ENCODE measurements around the gene NFAM1.

The NFAM1 gene

GRCh38 chr22:42360348-42360747, 71.9 kb downstream of the NFAM1 start:
- DNase-seq (ENCODE audit: low read depth in 2 of 2) = no peak

DNA sequence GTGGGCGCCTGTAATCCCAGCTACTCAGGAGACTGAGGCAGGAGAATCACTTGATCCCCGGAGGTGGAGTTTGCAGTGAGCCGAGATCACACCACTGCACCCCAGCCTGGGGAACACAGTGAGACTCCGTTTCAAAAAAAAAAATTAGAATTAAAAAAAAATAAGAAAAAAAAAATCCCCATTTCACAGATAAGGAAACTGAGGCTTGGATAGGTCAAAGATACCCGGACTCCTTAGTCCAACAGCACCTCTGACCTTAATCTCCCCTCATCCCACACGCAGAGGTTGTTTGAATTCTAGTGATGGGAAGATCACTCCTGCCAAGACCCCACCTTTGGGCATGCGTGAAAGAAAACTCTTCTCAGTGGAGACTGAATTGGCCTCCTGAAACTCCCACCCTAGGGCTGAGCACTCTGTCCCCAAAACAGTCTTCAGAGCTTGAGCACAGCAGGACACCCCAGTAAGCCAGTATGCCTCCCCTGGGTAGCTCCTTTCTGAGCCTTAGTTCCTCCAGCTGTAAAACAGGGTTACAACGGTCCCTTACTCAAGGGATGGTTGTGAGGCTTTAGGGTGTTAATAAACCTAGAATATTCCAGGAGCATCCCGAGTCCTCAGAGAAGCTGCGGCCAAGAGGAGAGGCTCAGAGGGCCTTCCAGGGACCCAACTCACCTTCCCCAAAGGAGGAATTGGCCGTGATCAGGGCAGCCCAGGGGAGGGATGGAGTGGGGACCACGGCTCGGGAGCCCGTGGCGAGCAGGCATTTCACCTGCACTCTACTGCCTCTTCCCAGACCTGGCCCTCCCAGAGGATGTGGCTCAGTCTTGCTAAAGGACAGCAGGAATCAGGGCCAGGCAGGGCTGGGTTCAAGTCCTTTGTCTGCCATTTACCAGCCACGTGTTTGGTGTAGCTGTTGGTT, 73.3 kb downstream of the NFAM1 start:
- DNase-seq (ENCODE audit: low read depth in 2 of 2) = no peak

- no peak for DNase-seq (ENCODE audit: low read depth in 2 of 2)
Observed at GRCh38 chr22:42357634-42358296, 74.4 kb downstream of the NFAM1 start.

GRCh38 chr22:42357221-42357620, 75.0 kb downstream of the NFAM1 start:
- no peak for DNase-seq (ENCODE audit: low read depth in 2 of 2)

DNA sequence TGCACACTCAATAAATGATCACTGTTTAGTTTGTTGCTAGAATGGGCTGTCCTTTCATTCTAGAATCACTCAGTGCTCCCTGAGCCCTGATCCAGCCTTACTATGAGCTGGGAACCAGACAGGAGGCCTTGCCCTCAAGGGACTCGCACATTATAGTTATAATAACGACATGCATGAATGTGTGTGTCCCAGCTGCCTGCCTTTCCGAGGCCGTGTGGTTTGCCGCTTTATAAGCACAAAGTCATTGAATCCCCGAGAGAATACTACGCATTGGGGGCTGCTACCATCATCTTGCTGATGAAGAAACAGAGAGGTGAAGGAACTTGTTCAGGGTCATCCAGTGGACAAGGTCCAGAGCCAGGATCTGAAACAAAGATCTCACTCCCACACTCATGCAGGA, 75.7 kb downstream of the NFAM1 start:
- no peak for DNase-seq (ENCODE audit: low read depth in 2 of 2)

DNA sequence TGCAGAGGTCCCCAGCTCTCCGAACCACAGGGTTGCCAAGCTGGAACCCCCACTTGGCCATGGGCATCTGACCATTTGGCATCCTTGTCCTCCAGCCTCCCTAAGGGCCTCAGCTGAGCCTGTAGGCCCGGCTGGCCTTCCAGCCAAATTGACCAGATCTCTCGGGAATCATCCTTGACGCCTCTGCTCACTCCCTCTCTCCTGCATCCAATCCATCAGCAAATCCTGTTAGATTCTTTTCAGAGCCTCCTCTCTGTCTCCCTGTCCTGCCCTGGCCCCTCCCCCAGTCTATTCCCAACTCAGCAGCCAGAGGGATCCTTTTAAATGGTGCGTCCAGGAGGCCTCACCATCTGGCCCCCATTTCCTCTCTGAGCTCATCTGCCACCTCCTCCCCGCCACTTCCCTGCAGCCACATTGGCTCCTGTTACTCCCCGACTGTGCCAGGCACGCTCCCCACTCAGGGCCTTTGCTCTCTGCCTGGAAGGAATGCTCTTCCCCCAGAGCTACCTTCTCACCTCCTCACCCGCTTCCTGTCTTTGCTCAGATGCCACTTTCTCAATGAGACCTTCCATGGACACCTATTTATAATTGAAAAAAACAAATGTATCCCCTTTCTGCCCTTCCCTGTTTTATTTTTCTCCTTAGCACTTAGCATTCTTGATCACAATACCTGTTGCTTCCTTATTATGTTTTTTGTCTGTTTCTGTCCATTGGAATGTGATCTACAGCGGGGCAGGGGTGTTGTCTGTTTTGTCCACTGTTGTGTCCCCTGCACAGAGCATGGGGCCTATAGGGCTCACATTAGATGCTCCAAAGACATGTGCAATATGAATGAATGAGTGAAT, 78.1 kb downstream of the NFAM1 start:
- no peak for DNase-seq (ENCODE audit: low read depth in 2 of 2)

DNA sequence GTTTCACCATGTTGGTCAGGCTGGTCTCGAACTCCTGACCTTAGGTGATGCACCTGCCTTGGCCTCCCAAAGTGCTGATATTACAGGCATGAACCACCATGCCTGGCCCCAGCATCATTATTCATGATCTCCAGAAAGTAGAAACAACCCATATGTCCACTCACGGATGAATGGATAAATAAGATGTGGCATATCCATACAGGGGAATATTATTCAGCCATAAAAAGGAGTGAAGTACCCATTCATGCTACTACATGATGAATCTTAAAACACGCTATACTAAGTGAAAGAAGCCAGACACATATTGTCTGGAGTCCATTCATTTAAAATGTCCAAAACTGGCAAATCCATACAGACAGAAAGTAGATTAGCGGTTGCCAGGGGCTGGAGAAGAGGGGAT, 81.8 kb downstream of the NFAM1 start:
- DNase-seq (ENCODE audit: low read depth in 2 of 2) = no peak

GRCh38 chr22:42347281-42347824, 84.8 kb downstream of the NFAM1 start:
- no peak for DNase-seq (ENCODE audit: low read depth in 2 of 2)

DNA sequence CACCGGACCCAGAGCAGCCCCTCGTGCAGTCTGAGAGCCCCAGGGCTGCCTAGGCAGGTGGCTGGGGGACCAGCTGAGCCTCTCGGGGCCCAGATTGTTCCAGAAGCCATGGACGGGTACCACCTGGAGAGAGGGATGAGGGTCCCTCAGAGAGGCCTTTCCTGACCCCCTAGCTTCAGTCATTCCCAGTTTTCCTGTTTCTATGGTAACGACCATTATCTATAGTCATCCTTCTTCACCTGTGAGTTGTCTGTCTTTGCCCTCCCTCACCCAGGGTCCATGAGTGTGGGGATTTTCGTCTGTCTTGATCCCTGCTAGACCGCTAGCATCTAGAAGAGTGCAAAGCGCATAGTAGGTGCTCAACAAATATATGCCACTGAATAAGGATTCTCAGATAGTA, 85.5 kb downstream of the NFAM1 start:
- DNase-seq (ENCODE audit: low read depth in 2 of 2) = no peak

DNA sequence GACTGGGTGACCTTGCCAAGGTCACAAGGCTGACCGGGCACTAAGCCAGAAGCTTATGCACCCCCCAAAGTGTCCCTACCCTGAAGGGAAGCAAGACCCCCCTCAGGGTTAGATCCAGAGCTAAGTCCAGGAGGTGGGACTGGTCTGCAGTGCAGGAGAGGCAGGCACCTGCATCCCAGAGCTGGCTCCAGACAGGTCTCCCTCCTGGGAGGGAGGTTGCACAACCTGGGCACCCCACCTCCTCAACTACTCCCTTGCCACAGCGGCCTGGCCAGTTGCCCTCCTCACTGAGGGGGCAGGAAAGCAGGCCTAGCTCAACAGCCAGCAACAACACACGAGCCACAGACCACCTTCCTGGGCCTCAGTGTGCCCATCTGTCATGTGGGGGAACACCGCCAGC, 86.7 kb downstream of the NFAM1 start:
- no peak for DNase-seq (ENCODE audit: low read depth in 2 of 2)

DNA sequence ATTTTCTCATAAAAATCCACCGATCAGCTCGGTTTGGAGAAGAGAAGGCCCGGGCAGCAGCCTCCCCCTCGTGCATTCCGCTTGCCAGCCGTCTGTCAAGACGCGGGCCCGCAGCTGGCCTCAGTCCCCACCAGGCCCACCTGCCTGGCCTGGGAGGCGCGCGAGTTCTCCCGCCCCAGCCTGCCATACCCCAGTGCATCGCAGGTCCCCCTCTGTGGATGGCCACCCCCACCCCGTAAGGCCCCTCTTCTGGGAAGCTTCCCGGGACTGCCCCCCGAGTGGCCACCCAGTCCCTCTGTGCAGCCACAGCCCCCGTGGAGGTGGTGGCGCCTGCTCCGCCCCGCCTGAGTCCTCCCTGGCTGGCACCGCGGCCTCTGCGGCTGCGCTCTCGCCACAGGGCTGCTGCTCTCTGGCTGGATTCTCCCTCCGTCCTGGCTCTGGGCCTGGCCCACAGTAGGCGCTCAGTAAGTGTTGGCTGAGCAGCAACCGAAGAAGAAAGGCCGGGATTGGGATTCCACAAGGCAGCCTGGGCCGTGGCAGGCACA, 87.8 kb downstream of the NFAM1 start:
- DNase-seq (ENCODE audit: low read depth in 2 of 2) = no peak

DNA sequence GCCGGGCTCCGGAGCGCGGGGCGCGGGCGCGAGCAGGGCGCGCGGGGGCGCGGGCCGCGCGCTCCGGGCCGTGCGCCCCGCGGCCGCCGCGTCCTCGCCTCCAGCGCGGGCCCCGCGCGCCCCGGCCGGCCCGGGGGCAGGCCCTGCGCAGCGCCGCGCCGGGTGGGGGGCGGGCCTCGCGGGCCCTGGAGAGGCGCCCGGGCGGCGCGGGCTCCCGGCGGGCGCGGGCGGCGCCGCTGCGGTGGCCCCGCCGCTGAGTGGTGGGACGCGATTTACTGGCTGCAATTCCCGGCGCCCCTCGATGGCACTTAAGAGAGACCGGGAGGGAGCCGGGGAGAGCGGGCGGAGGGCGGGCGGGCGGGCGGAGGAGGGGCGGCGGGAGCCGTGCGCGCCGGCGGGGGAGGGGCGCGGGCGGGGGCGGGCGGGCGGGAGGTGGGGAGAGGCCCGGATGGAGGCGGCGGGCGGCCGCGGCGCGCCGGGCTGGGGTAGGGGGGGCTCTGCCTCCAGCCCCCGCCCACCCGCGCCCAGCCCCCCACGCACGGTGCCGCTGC, 88.6 kb downstream of the NFAM1 start:
- DNase-seq (ENCODE audit: low read depth in 2 of 2) = peak; percentile 10 to 18

DNA sequence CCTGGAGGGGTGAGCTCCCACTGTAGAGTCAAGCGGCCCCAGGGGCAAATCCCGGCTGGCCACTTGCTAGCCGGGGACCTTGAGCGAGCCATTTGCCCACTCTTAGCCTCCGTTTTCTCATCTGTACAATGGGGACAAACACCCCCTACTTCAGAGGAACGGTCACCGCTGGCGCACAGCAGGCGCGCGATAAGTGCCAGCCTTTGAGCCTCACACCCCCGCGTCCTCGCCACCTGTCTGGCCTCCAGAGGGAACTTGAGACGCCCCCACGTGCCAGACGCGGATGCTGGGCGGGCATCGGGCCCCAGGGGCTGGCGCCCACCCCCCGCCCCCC, 89.1 kb downstream of the NFAM1 start:
- no peak for DNase-seq (ENCODE audit: low read depth in 2 of 2)

- DNase-seq (ENCODE audit: low read depth in 2 of 2) = no peak
Observed at GRCh38 chr22:42342426-42343120, 89.6 kb downstream of the NFAM1 start.

- no peak for DNase-seq (ENCODE audit: low read depth in 2 of 2)
Observed at GRCh38 chr22:42341779-42342178, 90.4 kb downstream of the NFAM1 start.

GRCh38 chr22:42340829-42341383, 91.3 kb downstream of the NFAM1 start:
- no peak for DNase-seq (ENCODE audit: low read depth in 2 of 2)

- DNase-seq (ENCODE audit: low read depth in 2 of 2) = no peak
Observed at GRCh38 chr22:42340150-42340549, 92.1 kb downstream of the NFAM1 start.

DNA sequence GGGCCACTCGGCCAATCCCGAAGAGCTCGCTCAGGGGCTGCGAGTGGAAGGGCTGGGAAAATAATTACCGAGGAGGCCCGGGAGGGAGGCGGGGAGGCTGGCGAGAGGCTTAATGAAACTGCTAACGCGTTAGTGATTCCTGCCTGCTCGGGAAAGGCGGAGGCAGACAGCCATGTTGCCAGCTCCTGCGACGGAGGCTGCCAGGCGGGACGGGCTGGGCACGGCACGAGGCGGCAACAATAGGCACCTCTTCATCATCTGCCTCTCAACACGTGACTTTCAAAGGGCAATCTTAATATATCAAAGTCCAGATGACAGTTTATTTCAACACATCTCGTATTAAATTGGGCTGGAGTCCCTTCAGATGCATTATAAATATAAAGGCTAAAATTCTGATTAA, 93.7 kb downstream of the NFAM1 start:
- no peak for DNase-seq (ENCODE audit: low read depth in 2 of 2)

DNA sequence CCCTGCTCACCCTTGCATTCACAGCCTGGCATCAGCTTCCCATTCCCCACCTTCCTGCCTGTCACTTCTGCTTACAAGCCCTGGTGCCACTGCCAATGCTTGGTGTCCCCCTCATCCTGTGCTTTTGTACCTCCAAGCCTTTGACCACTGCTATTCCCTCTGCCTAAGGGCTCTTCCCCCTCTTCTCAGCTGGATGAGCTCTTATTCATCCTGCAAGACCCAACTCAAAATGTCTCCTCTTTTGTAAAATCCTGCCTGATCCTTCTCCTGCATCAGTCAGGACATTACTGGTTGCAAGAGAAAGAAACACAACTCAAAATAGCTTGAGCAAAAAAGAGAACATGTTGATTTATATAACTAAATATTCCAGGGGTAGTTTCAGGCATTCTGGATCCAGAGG, 94.8 kb downstream of the NFAM1 start:
- no peak for DNase-seq (ENCODE audit: low read depth in 2 of 2)

- no peak for DNase-seq (ENCODE audit: low read depth in 2 of 2)
Observed at GRCh38 chr22:42336527-42337227, 95.5 kb downstream of the NFAM1 start.
